Measurements from ENCODE around the gene STARD6. TPM values are rescaled to one million over a fixed set of nuclear protein-coding genes. Genes with fewer than 3 reads are reported as not detected.

STARD6 gene
- total and polyA plus RNA-seq, 2 experiments from 2014 or later: not detected

- DNase-seq: peak; percentile 49
Observed at GRCh38 chr18:54358495-54359040, 910 bp upstream of the STARD6 start.

DNA sequence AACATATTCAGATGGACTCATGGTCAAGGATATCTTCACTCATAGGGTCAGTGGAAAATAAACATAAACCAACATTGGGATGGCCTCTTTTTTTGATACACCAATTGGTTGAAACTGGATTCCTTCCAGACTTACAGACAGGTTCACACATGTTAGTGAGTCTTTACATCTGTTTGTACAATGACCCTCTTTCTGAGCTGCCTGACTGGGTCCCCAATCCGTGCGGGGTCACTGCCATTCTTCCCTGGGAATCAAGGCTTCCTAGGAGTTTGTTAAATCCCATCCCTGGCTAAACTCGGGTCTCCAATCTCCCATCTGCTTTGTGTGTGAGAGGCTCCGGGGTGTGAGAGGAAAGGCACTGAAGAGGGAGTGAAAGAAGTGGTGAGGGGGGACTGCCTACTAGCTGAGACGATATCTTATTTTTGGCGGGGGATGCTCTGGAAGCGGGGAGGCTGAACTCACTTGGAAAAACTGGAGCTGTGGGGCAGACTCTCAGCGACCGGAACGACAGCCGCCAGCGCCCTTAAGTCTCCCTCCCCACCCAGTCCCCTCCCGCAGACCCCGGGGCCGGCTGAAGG is 487 bp downstream of the STARD6 start:
- in situ Hi-C loops (cut with MboI): no loop called here

More at GRCh38 chr18:54358495-54359040, 910 bp upstream of the STARD6 start:
- Histone ChIP-seq H3K9me2 (ENCODE audit: insufficient read depth) (no peaks in the 10 kb centered on the region), H3F3A (ENCODE audit: insufficient read depth) (no peaks in the 10 kb centered on the region), H3K4me2 (ENCODE audit: unreplicated experiment) (peak overlapping the region; percentile 93), H3K9ac (peak overlapping the region; percentile 85), H2AFZ (peak overlapping the region; percentile 93), H3K79me2 (ENCODE audit: insufficient read depth) (peaks cover 18% of the 10 kb centered on the region), H3K4me1 (ENCODE audit: insufficient read depth) (peaks cover 8% of the 10 kb centered on the region; the same call in 1 of the 2 replicates), H3K27ac (peak overlapping the region; percentile 59), H3K27me3 (replicated peaks; ENCODE audit: insufficient read depth) (no peaks in the 10 kb centered on the region), H3K4me3 (peak overlapping the region; percentile 92), H3K36me3 (ENCODE audit: low read depth) (no peaks in the 10 kb centered on the region), H3K9me3 (ENCODE audit: low read depth) (no peaks in the 10 kb centered on the region), H4K20me1 (ENCODE audit: insufficient read depth) (no peaks in the 10 kb centered on the region)
- in situ Hi-C loops (cut with MboI): no loop called here
- WGBS, 2 experiments (ENCODE audit: low coverage in 1 of 2, low lambda C conversion rate in 2 of 2, missing lambda C conversion rate in 2 of 2): 0 to 1% methylated on average over 21 of the region's 21 CpGs
- TF ChIP-seq EZH2phosphoT487 (IDR thresholded peaks at IDR 0.05; ENCODE audit: insufficient read depth, low read depth) (no peak), EZH2 (IDR thresholded peaks at IDR 0.05; ENCODE audit: insufficient read depth, poor library complexity, severe bottlenecking) (no peak)

GRCh38 chr18:54351186-54351585 is 6.5 kb downstream of the STARD6 start:
- H3K36me3 ChIP-seq (ENCODE audit: low read depth): no peaks in the 10 kb centered on the region
- H3K27me3 ChIP-seq (replicated peaks; ENCODE audit: insufficient read depth): no peaks in the 10 kb centered on the region
- H3K4me2 ChIP-seq (ENCODE audit: unreplicated experiment): no peak overlapping the region
- no peak overlapping the region for H3K9ac ChIP-seq
- H3K4me3 ChIP-seq: no peak overlapping the region
- H2AFZ ChIP-seq: no peak overlapping the region
- no peaks in the 10 kb centered on the region for H3K9me3 ChIP-seq (ENCODE audit: low read depth)
- no peaks in the 10 kb centered on the region for H3K9me2 ChIP-seq (ENCODE audit: insufficient read depth)
- H3F3A ChIP-seq (ENCODE audit: insufficient read depth): no peaks in the 10 kb centered on the region
- TF ChIP-seq EZH2phosphoT487 (IDR thresholded peaks at IDR 0.05; ENCODE audit: insufficient read depth, low read depth): no peak
- TF ChIP-seq EZH2 (IDR thresholded peaks at IDR 0.05; ENCODE audit: insufficient read depth, poor library complexity, severe bottlenecking): no peak
- WGBS, 2 experiments (ENCODE audit: low coverage in 1 of 2, low lambda C conversion rate in 2 of 2, missing lambda C conversion rate in 2 of 2): 38 to 53% methylated on average over 1 of the region's 1 CpG
- H3K27ac ChIP-seq: no peak overlapping the region
- no peak for DNase-seq
- H3K4me1 ChIP-seq (ENCODE audit: insufficient read depth): no peaks in the 10 kb centered on the region
- no peaks in the 10 kb centered on the region for H3K79me2 ChIP-seq (ENCODE audit: insufficient read depth)
- in situ Hi-C loops (cut with MboI): no loop called here
- no peaks in the 10 kb centered on the region for H4K20me1 ChIP-seq (ENCODE audit: insufficient read depth)

More for the DNA sequence above, 487 bp downstream of the STARD6 start:
- no peaks in the 10 kb centered on the region for H4K20me1 ChIP-seq (ENCODE audit: insufficient read depth)
- H3K9ac ChIP-seq: peak overlapping the region; percentile 85
- no peak for DNase-seq
- H2AFZ ChIP-seq: peak overlapping the region; percentile 93
- no peak for TF ChIP-seq EZH2phosphoT487 (IDR thresholded peaks at IDR 0.05; ENCODE audit: insufficient read depth, low read depth)
- no peak for TF ChIP-seq EZH2 (IDR thresholded peaks at IDR 0.05; ENCODE audit: insufficient read depth, poor library complexity, severe bottlenecking)
- H3K4me3 ChIP-seq: peak overlapping the region; percentile 92
- H3K36me3 ChIP-seq (ENCODE audit: low read depth): no peaks in the 10 kb centered on the region
- H3K9me3 ChIP-seq (ENCODE audit: low read depth): no peaks in the 10 kb centered on the region
- H3K27me3 ChIP-seq (replicated peaks; ENCODE audit: insufficient read depth): no peaks in the 10 kb centered on the region
- H3K9me2 ChIP-seq (ENCODE audit: insufficient read depth): no peaks in the 10 kb centered on the region
- 2 to 5% methylated on average over 7 to 15 of the region's 15 CpGs for WGBS, 2 experiments (ENCODE audit: low coverage in 1 of 2, low lambda C conversion rate in 2 of 2, missing lambda C conversion rate in 2 of 2)
- H3K4me2 ChIP-seq (ENCODE audit: unreplicated experiment): peak overlapping the region; percentile 93
- no peak overlapping the region for H3K27ac ChIP-seq
- peaks cover 18% of the 10 kb centered on the region for H3K79me2 ChIP-seq (ENCODE audit: insufficient read depth)
- peaks cover 8% of the 10 kb centered on the region; the same call in 1 of the 2 replicates for H3K4me1 ChIP-seq (ENCODE audit: insufficient read depth)
- no peaks in the 10 kb centered on the region for H3F3A ChIP-seq (ENCODE audit: insufficient read depth)

DNA sequence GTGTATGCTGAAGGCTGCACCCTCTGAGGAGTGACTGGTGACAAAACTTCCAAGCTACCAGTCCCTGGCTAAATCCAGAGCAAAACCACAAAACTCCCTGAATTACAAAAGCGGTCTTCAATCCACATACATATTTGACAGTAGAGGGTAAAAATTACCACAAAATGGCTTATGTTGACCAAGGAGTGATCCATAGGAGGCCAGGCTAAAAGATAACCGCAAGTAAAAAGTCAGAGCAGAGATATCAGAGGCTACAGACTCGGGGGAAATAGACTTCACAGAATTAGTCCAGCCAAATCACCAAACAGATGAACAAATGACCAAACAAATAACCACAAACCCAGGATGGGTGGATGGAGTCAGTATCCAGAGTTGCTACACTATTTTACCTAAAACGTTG is 19.4 kb downstream of the STARD6 start:
- DNase-seq: no peak
- Histone ChIP-seq H3K9me3 (ENCODE audit: low read depth) (no peaks in the 10 kb centered on the region), H3F3A (ENCODE audit: insufficient read depth) (no peaks in the 10 kb centered on the region), H2AFZ (no peak overlapping the region), H3K9ac (no peak overlapping the region), H3K36me3 (ENCODE audit: low read depth) (no peaks in the 10 kb centered on the region), H3K79me2 (ENCODE audit: insufficient read depth) (no peaks in the 10 kb centered on the region), H3K27ac (no peak overlapping the region), H3K4me2 (ENCODE audit: unreplicated experiment) (no peak overlapping the region), H3K27me3 (replicated peaks; ENCODE audit: insufficient read depth) (peaks cover 4% of the 10 kb centered on the region; the same call in 1 of the 2 replicates), H3K4me1 (ENCODE audit: insufficient read depth) (no peaks in the 10 kb centered on the region), H3K9me2 (ENCODE audit: insufficient read depth) (no peaks in the 10 kb centered on the region), H4K20me1 (ENCODE audit: insufficient read depth) (no peaks in the 10 kb centered on the region), H3K4me3 (no peak overlapping the region)
- TF ChIP-seq EZH2 (IDR thresholded peaks at IDR 0.05; ENCODE audit: insufficient read depth, poor library complexity, severe bottlenecking) (no peak), EZH2phosphoT487 (IDR thresholded peaks at IDR 0.05; ENCODE audit: insufficient read depth, low read depth) (no peak)
- WGBS, 2 experiments (ENCODE audit: low coverage in 1 of 2, low lambda C conversion rate in 2 of 2, missing lambda C conversion rate in 2 of 2): 44 to 47% methylated on average over 4 of the region's 4 CpGs
- in situ Hi-C loops (cut with MboI): no loop called here
